Suprapubic skin (tissue), 4 donors: ENCODE results near the gene HIBCH. TPM values are rescaled to one million over a fixed set of nuclear protein-coding genes. Genes with fewer than 3 reads are reported as not detected.

Source experiments
- DNase-seq, 2 donors: peaks; one replicate each; pipeline ENCODE4 v3.0.0-alpha.2; 2019; ENCODE audit warnings: low spot score in 2 of 2
- H3K27ac ChIP-seq: fragments of 200-600 bp; sonication (generic); one replicate; pipeline ENCODE4 v1.5.1; 2019
- H3K27me3 ChIP-seq: fragments of 200-600 bp; sonication (generic); one replicate; pipeline ENCODE4 v1.5.1; 2019
- H3K36me3 ChIP-seq: fragments of 200-600 bp; sonication (generic); one replicate; pipeline ENCODE4 v1.5.1; 2019
- H3K4me1 ChIP-seq: fragments of 200-600 bp; sonication (generic); one replicate; pipeline ENCODE4 v1.5.1; 2019
- H3K4me3 ChIP-seq: fragments of 200-600 bp; sonication (generic); one replicate; pipeline ENCODE4 v1.5.1; 2019; ENCODE audit warnings: mild to moderate bottlenecking
- H3K9me3 ChIP-seq: fragments of 200-600 bp; sonication (generic); one replicate; pipeline ENCODE4 v1.5.1; 2019
- EP300 ChIP-seq: sonication (generic); formaldehyde crosslinking; IDR thresholded peaks from one replicate; pipeline ENCODE4 v1.6.1; 2017; ENCODE audit warnings: antibody characterized with exemption
- POLR2A ChIP-seq, 2 donors: fragments of 450-650 bp; IDR thresholded peaks; one replicate each; pipeline ENCODE4 v1.6.1; 2017; ENCODE audit warnings: antibody characterized with exemption in 2 of 2, mild to moderate bottlenecking in 2 of 2, moderate library complexity in 2 of 2
- POLR2AphosphoS5 ChIP-seq, 3 donors: sonication (generic); formaldehyde crosslinking; IDR thresholded peaks; one replicate each; pipeline ENCODE4 v1.6.1; 2017; ENCODE audit warnings: antibody characterized with exemption in 3 of 3
- WGBS: methylation state at CpG from one replicate; pipeline ENCODE4 v1.1.5; 2018; 5-methylcytosine and 5-hydroxymethylcytosine counted together
- total RNA-seq, 4 donors: library from RNA; depleted of rRNA; stranded (reverse); fragments of >200 nt; gene quantifications; one replicate each; pipeline ENCODE4 v1.1.0, GENCODE V29; 2016
- TF ChIP-seq, protein P1 (sequence below), 2 donors: fragments of 200-600 bp in 1 of 2; fragments of 450-650 bp in 1 of 2; sonication (generic) in 1 of 2; IDR thresholded peaks; one replicate each; pipeline ENCODE4 v1.5.1; 2016 to 2019; ENCODE audit warnings: antibody characterized with exemption in 2 of 2, mild to moderate bottlenecking in 1 of 2, moderate library complexity in 1 of 2

HIBCH gene
- total RNA-seq, 4 donors from 2014 or later = 22.9 to 30.4 (median 24.9) TPM

DNA sequence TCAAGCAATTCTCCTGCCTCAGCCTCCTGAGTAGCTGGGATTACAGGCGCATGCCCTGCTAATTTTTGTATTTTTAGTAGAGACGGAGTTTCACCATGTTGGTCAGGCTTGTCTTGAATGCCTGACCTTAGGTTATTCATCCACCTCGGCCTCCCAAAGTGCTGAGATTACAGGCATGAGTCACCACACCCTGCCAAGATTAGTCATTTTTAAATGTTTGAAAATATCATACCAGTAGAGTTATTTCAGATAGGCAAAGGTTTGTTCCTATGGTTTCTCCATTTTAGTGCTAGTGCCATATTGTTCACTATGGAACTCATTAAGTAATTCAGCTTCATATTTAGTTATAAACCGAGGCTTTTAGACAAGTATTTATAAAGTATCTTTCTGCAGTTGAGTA, 52.3 kb downstream of the HIBCH start:
- Histone ChIP-seq H3K27me3 (no peaks in the 10 kb centered on the region), H3K4me3 (no peak overlapping the region), H3K4me1 (no peaks in the 10 kb centered on the region), H3K27ac (no peak overlapping the region), H3K9me3 (no peaks in the 10 kb centered on the region), H3K36me3 (peaks cover 5% of the 10 kb centered on the region)
- TF ChIP-seq EP300 (no peak), POLR2AphosphoS5 (IDR thresholded peaks at IDR 0.05) (no peak), POLR2A (IDR thresholded peaks at IDR 0.05) (no peak)
- TF ChIP-seq, protein P1, sequence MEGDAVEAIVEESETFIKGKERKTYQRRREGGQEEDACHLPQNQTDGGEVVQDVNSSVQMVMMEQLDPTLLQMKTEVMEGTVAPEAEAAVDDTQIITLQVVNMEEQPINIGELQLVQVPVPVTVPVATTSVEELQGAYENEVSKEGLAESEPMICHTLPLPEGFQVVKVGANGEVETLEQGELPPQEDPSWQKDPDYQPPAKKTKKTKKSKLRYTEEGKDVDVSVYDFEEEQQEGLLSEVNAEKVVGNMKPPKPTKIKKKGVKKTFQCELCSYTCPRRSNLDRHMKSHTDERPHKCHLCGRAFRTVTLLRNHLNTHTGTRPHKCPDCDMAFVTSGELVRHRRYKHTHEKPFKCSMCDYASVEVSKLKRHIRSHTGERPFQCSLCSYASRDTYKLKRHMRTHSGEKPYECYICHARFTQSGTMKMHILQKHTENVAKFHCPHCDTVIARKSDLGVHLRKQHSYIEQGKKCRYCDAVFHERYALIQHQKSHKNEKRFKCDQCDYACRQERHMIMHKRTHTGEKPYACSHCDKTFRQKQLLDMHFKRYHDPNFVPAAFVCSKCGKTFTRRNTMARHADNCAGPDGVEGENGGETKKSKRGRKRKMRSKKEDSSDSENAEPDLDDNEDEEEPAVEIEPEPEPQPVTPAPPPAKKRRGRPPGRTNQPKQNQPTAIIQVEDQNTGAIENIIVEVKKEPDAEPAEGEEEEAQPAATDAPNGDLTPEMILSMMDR (IDR thresholded peaks at IDR 0.05) = no peak
- 94% methylated on average over 4 of the region's 4 CpGs for WGBS
- no peak for DNase-seq

DNA sequence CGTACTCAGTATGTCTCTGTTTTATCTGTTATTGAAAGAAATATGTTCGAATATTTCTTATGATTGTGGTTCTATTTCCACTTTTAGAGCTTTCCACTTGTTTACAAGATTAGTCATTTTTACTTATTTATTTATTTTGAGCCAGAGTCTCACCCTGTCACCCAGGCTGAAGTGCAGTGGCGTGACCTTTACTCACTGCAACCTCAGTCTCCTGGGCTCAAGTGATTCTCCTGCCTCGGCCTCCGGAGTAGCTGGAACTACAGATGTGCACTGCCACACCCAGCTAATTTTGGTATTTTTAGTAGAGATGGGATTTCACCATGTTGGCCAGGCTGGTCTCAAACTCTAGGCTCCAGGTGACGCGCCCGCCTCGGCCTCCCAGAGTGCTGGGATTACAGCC, 53.3 kb downstream of the HIBCH start:
- no peak overlapping the region for H3K27ac ChIP-seq
- H3K27me3 ChIP-seq = no peaks in the 10 kb centered on the region
- no peaks in the 10 kb centered on the region for H3K9me3 ChIP-seq
- 96% methylated on average over 9 of the region's 9 CpGs for WGBS
- DNase-seq = no peak
- H3K4me3 ChIP-seq = no peak overlapping the region
- no peaks in the 10 kb centered on the region for H3K4me1 ChIP-seq
- peaks cover 5% of the 10 kb centered on the region for H3K36me3 ChIP-seq
- TF ChIP-seq POLR2AphosphoS5 (IDR thresholded peaks at IDR 0.05) (no peak), EP300 (no peak), POLR2A (IDR thresholded peaks at IDR 0.05) (no peak)
- TF ChIP-seq, protein P1 (IDR thresholded peaks at IDR 0.05) = no peak

DNA sequence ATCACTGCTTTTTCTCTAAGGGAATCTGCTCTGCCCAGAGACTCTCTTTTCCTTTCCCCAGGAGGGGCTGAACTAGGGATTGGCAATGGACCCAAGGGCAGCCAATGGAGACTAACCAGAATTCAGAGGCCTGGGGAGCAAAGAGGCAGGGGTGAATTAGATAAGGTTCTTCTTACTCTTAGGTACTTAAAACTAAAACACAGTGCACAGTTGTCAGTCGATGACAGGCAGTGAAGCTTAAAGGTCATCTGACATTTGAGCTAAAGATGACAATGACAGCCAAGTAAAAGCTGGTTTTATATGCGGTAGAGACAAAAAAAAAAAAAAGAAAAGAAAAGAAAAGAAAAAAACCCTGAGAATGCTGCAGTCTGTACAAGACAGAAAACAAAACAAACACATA, 57.8 kb downstream of the HIBCH start:
- Histone ChIP-seq H3K4me3 (no peak overlapping the region), H3K9me3 (no peaks in the 10 kb centered on the region), H3K4me1 (no peaks in the 10 kb centered on the region), H3K27me3 (no peaks in the 10 kb centered on the region), H3K36me3 (peaks cover 33% of the 10 kb centered on the region), H3K27ac (no peak overlapping the region)
- TF ChIP-seq POLR2A (IDR thresholded peaks at IDR 0.05) = no peak
- no peak for TF ChIP-seq EP300
- TF ChIP-seq POLR2AphosphoS5 (IDR thresholded peaks at IDR 0.05) = no peak
- TF ChIP-seq, protein P1 (IDR thresholded peaks at IDR 0.05) = no peak
- 77% methylated on average over 2 of the region's 2 CpGs for WGBS
- DNase-seq = no peak

DNA sequence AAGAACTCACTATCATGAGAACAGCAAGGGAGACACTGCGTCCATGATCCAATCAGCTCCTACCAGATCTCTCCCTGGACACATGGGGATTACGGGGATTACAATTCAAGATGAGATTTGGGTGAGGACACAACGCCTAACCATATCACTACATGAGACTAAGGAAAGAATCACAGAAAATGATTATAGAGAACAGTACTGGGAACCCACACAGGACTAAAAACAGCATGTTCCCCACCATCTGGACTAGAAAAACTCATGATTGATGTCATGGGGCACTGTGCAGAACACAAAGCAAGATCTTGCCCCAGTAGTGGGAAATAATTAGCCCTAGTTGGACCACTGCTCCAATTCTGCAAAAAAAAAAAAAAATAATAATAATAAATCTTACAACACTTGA, 63.5 kb downstream of the HIBCH start:
- 97% methylated on average over 3 of the region's 3 CpGs for WGBS
- no peaks in the 10 kb centered on the region for H3K9me3 ChIP-seq
- no peak for DNase-seq
- no peak overlapping the region for H3K27ac ChIP-seq
- peaks cover 46% of the 10 kb centered on the region for H3K36me3 ChIP-seq
- TF ChIP-seq POLR2AphosphoS5 (IDR thresholded peaks at IDR 0.05) (no peak), EP300 (no peak), POLR2A (IDR thresholded peaks at IDR 0.05) (no peak)
- TF ChIP-seq, protein P1 (IDR thresholded peaks at IDR 0.05) = no peak
- H3K4me1 ChIP-seq = no peaks in the 10 kb centered on the region
- H3K27me3 ChIP-seq = no peaks in the 10 kb centered on the region
- no peak overlapping the region for H3K4me3 ChIP-seq

DNA sequence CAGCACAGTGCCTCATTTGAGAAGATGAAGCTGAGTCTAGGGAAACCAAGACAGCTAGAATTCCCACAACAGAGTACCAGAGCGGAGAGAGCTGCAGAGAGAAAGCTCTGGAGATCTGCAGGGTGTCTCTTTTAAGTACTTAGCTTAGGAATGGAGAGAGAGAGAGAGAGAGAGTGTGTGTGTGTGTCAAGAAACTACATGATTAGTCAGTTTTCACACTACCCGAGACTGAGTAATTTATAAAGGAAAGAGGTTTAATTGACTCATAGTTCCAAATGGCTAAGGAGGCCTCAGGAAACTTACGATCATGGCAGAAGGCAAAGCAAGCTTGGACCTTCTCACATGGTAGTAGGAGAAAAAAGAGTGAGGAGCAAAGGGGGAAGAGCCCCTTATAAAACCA, 64.0 kb downstream of the HIBCH start:
- H3K4me1 ChIP-seq = no peaks in the 10 kb centered on the region
- H3K27ac ChIP-seq = no peak overlapping the region
- H3K4me3 ChIP-seq = no peak overlapping the region
- WGBS = 86% methylated on average over 3 of the region's 3 CpGs
- DNase-seq = no peak
- no peak for TF ChIP-seq POLR2A (IDR thresholded peaks at IDR 0.05)
- no peak for TF ChIP-seq POLR2AphosphoS5 (IDR thresholded peaks at IDR 0.05)
- TF ChIP-seq EP300 = no peak
- TF ChIP-seq, protein P1 (IDR thresholded peaks at IDR 0.05) = no peak
- H3K9me3 ChIP-seq = no peaks in the 10 kb centered on the region
- H3K27me3 ChIP-seq = no peaks in the 10 kb centered on the region
- H3K36me3 ChIP-seq = peaks cover 51% of the 10 kb centered on the region
